Fibroblast of mammary gland (primary cell): ENCODE data around the gene MMS19.
A peak's percentile ranks its signal among the peaks of the same experiment; 100 is the strongest.

Experiments
- DNase-seq: peaks from one replicate; pipeline ENCODE4 v3.0.0-alpha.2; 2010; ENCODE audit warnings: low read depth
- H3K4me3 ChIP-seq: 2 replicates; pipeline ENCODE4 v1.5.1; 2011; ENCODE audit warnings: low read depth, mild to moderate bottlenecking, low read length, moderate library complexity; ENCODE audit not compliant: control insufficient read depth
- TF ChIP-seq, protein P1 (sequence below): conservative IDR thresholded peaks from 2 replicates; pipeline ENCODE4 v1.5.1; 2011; ENCODE audit warnings: low read depth, low read length, inconsistent platforms; ENCODE audit not compliant: control insufficient read depth, insufficient read depth

MMS19 gene

GRCh38 chr10:97456034-97456685, 42.1 kb downstream of the MMS19 start:
- TF ChIP-seq, protein P1, sequence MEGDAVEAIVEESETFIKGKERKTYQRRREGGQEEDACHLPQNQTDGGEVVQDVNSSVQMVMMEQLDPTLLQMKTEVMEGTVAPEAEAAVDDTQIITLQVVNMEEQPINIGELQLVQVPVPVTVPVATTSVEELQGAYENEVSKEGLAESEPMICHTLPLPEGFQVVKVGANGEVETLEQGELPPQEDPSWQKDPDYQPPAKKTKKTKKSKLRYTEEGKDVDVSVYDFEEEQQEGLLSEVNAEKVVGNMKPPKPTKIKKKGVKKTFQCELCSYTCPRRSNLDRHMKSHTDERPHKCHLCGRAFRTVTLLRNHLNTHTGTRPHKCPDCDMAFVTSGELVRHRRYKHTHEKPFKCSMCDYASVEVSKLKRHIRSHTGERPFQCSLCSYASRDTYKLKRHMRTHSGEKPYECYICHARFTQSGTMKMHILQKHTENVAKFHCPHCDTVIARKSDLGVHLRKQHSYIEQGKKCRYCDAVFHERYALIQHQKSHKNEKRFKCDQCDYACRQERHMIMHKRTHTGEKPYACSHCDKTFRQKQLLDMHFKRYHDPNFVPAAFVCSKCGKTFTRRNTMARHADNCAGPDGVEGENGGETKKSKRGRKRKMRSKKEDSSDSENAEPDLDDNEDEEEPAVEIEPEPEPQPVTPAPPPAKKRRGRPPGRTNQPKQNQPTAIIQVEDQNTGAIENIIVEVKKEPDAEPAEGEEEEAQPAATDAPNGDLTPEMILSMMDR = no peak
- no peak overlapping the region for H3K4me3 ChIP-seq
- no peak for DNase-seq

- H3K4me3 ChIP-seq = no peak overlapping the region
- peak; percentile 45 for DNase-seq
- TF ChIP-seq, protein P1 = no peak
Observed at GRCh38 chr10:97454330-97455036, 43.7 kb downstream of the MMS19 start.

GRCh38 chr10:97452352-97452751, 45.9 kb downstream of the MMS19 start:
- H3K4me3 ChIP-seq = no peak overlapping the region
- no peak for DNase-seq
- TF ChIP-seq, protein P1 = no peak

- TF ChIP-seq, protein P1 = no peak
- no peak overlapping the region for H3K4me3 ChIP-seq
- DNase-seq = no peak
Observed at GRCh38 chr10:97451605-97452004, 46.6 kb downstream of the MMS19 start.

DNA sequence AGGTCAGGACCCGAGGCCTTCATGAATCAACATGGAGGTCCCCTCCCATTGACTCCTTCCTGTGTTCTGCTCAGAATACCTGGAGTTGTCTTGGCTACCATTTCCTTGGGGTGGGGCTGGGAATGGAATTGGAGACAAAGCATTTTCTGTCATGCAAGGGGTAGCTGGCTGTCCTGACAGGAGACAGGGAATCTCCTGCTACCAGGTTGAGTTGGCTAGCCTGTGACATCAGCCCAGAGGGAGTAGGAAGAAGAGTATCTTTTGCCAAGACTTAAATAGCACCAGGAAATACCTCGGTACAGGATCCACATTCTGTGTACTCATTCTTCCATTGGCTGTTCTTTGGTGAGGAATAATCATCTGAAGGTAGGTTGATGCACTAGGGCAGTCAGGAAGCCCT, 47.4 kb downstream of the MMS19 start:
- TF ChIP-seq, protein P1 = no peak
- DNase-seq = no peak

DNA sequence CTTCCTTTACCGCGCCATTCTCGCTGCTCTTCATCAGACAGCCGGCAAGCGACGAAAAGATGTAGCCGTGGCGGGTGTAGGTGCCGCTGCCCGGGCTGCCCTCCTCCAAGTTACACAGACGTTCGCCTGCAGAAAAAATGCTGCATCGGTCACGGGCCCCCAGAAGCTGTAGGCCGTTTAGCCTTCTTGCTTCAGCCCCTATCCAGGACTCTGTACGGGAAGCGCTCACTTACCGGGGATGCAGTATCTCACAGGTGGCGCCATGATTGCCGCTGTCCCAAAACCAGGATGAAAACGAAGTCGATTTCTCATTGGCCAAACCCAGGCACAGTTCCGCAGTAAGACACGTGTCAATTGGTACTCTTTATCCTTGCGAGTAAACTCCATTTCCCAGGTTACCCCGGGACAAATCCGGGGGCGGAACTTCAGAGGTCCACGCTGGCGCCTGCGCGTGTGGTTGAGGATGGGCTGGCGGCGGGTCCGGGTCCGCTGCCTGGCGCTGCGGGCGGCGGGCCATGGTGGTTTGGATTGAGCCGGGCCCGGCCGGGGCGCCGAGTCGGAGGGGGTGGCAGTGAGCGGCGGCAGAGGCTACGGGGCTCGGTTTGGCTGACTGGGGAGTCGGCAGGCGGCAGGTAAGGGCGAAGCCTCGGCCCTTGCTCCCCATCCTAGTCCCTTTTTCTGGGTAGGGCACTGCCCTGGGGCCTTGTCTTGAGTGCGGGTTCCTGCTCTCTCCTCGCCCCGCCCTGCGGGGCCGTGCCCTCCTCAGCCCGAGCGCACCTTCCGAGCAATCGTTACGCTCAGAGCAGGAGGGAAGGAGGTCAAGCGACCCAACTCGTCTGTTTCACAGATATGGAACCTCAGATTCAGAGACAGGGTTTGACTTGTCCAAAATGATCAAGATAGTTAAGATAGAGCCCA, 52.2 kb downstream of the MMS19 start, which contains the start of the genes EXOSC1 and ZDHHC16:
Gene EXOSC1 (minus strand): TSS at position 285 of the 918 bp plus-strand sequence. CDS start 21 bp downstream, at position 264.
Gene ZDHHC16 (plus strand): TSS at position 454 of the 918 bp plus-strand sequence. CDS start 5,501 bp downstream, outside the sequence.
- TF ChIP-seq, protein P1 = no peak
- peak; percentile 95 for DNase-seq
- H3K4me3 ChIP-seq = peak within 1 kb of the TSS; percentile 93

More for the DNA sequence above, 47.4 kb downstream of the MMS19 start:
- H3K4me3 ChIP-seq = no peak overlapping the region
